Measurements from ENCODE around the gene SAFB. TPM values are rescaled to one million over a fixed set of nuclear protein-coding genes. Genes with fewer than 3 reads are reported as not detected.
A peak's percentile ranks its signal among the peaks of the same experiment; 100 is the strongest.

The SAFB gene
- total and polyA plus RNA-seq, 2 of the 13 experiments (the other 11 are each of a cell fraction or from before 2014, with no cell fraction given), result 21.0 to 28.4 TPM

GRCh38 chr19:5622465-5623396 lies at the start of gene SAFB, which contains the start of gene SAFB2 (continued):
- TF ChIP-seq, protein P1, sequence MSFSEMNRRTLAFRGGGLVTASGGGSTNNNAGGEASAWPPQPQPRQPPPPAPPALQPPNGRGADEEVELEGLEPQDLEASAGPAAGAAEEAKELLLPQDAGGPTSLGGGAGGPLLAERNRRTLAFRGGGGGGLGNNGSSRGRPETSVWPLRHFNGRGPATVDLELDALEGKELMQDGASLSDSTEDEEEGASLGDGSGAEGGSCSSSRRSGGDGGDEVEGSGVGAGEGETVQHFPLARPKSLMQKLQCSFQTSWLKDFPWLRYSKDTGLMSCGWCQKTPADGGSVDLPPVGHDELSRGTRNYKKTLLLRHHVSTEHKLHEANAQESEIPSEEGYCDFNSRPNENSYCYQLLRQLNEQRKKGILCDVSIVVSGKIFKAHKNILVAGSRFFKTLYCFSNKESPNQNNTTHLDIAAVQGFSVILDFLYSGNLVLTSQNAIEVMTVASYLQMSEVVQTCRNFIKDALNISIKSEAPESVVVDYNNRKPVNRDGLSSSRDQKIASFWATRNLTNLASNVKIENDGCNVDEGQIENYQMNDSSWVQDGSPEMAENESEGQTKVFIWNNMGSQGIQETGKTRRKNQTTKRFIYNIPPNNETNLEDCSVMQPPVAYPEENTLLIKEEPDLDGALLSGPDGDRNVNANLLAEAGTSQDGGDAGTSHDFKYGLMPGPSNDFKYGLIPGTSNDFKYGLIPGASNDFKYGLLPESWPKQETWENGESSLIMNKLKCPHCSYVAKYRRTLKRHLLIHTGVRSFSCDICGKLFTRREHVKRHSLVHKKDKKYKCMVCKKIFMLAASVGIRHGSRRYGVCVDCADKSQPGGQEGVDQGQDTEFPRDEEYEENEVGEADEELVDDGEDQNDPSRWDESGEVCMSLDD (CRISPR knock-in tag; IDR thresholded peaks at IDR 0.05; ENCODE audit: borderline replicate concordance), result no peak
- TF ChIP-seq HMG20A (CRISPR knock-in tag; IDR thresholded peaks at IDR 0.05; ENCODE audit: borderline replicate concordance), result peak; percentile 27; the same call in 1 of the 2 replicates
- peak; percentile 19; the same call in 1 of the 2 replicates for TF ChIP-seq KAT2B (IDR thresholded peaks at IDR 0.05; ENCODE audit: borderline replicate concordance, low read depth, low read length)
- TF ChIP-seq ZFP36L1 (CRISPR knock-in tag; IDR thresholded peaks at IDR 0.05), result no peak; the same call in 1 of the 2 replicates
- TF ChIP-seq AGO2 (optimal IDR thresholded peaks at IDR 0.05; ENCODE audit: low read depth, low read length), result peak; percentile 75
- peak; percentile 23; the same call in 1 of the 2 replicates for TF ChIP-seq FOSL2 (CRISPR knock-in tag; IDR thresholded peaks at IDR 0.05)
- no peak for TF ChIP-seq HOXA9 (CRISPR knock-in tag; IDR thresholded peaks at IDR 0.05; ENCODE audit: borderline replicate concordance)
- peak in 1 of 2 experiments; percentile 80; a peak in 2 of 4 replicates for TF ChIP-seq KLF16 (CRISPR knock-in tag; IDR thresholded peaks at IDR 0.05)
- TF ChIP-seq ZFP36L2 (CRISPR knock-in tag; IDR thresholded peaks at IDR 0.05), result no peak
- TF ChIP-seq, protein P2, sequence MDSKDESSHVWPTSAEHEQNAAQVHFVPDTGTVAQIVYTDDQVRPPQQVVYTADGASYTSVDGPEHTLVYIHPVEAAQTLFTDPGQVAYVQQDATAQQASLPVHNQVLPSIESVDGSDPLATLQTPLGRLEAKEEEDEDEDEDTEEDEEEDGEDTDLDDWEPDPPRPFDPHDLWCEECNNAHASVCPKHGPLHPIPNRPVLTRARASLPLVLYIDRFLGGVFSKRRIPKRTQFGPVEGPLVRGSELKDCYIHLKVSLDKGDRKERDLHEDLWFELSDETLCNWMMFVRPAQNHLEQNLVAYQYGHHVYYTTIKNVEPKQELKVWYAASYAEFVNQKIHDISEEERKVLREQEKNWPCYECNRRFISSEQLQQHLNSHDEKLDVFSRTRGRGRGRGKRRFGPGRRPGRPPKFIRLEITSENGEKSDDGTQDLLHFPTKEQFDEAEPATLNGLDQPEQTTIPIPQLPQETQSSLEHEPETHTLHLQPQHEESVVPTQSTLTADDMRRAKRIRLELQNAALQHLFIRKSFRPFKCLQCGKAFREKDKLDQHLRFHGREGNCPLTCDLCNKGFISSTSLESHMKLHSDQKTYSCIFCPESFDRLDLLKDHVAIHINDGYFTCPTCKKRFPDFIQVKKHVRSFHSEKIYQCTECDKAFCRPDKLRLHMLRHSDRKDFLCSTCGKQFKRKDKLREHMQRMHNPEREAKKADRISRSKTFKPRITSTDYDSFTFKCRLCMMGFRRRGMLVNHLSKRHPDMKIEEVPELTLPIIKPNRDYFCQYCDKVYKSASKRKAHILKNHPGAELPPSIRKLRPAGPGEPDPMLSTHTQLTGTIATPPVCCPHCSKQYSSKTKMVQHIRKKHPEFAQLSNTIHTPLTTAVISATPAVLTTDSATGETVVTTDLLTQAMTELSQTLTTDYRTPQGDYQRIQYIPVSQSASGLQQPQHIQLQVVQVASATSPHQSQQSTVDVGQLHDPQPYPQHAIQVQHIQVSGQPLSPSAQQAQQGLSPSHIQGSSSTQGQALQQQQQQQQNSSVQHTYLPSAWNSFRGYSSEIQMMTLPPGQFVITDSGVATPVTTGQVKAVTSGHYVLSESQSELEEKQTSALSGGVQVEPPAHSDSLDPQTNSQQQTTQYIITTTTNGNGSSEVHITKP (CRISPR knock-in tag; IDR thresholded peaks at IDR 0.05; ENCODE audit: low read depth), result no peak; the same call in 1 of the 2 replicates
- no peak for TF ChIP-seq MBNL3 (CRISPR knock-in tag; conservative IDR thresholded peaks at IDR 0.05)
- TF ChIP-seq RCOR2 (CRISPR knock-in tag; IDR thresholded peaks at IDR 0.05), result no peak
- TF ChIP-seq YY1 (IDR thresholded peaks at IDR 0.05; ENCODE audit: insufficient read depth, insufficient replicate concordance, low read depth, low read length), result peak; percentile 93
- TF ChIP-seq, protein P3, sequence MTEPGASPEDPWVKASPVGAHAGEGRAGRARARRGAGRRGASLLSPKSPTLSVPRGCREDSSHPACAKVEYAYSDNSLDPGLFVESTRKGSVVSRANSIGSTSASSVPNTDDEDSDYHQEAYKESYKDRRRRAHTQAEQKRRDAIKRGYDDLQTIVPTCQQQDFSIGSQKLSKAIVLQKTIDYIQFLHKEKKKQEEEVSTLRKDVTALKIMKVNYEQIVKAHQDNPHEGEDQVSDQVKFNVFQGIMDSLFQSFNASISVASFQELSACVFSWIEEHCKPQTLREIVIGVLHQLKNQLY (CRISPR knock-in tag; IDR thresholded peaks at IDR 0.05), result 0 out of 2 replicates have a peak, but pooled peaks have one; percentile 17
- no peak for TF ChIP-seq RORA (CRISPR knock-in tag; IDR thresholded peaks at IDR 0.05)
- peak; percentile 43; the same call in 1 of the 2 replicates for TF ChIP-seq ZSCAN12 (CRISPR knock-in tag; IDR thresholded peaks at IDR 0.05)
- TF ChIP-seq NCOR1 (IDR thresholded peaks at IDR 0.05; ENCODE audit: borderline replicate concordance, low read length), result no peak
- TF ChIP-seq PCBP2 (optimal IDR thresholded peaks at IDR 0.05; ENCODE audit: low read depth, low read length, poor library complexity, severe bottlenecking), result no peak
- no peak for TF ChIP-seq ZFP41 (CRISPR knock-in tag; IDR thresholded peaks at IDR 0.05; ENCODE audit: borderline replicate concordance)
- peak; percentile 79; the same call in 1 of the 2 replicates for TF ChIP-seq NFKB2 (CRISPR knock-in tag; IDR thresholded peaks at IDR 0.05; ENCODE audit: borderline replicate concordance)
- TF ChIP-seq PAWR (CRISPR knock-in tag; IDR thresholded peaks at IDR 0.05; ENCODE audit: borderline replicate concordance), result no peak
